HEK293 (cell line): Measurements from ENCODE around the gene ZMYM2.

Source experiments
- CTCF ChIA-PET: fragments of 350-600 bp; formaldehyde crosslinking; extraction: SDS; loops from one replicate; lab custom pipeline; 2021; ENCODE audit warnings: antibody characterized with exemption; lab: Yijun Ruan, JAX
- POLR2A ChIA-PET: fragments of 300-600 bp; formaldehyde crosslinking; extraction: SDS; loops from one replicate; lab custom pipeline; 2020; ENCODE audit warnings: antibody characterized with exemption, inconsistent platforms; lab: Yijun Ruan, JAX
- H3K27ac ChIP-seq: fragments of 200-500 bp; sonication (Bioruptor generic); 2 replicates; pipeline ENCODE4 v1.5.1; 2014; ENCODE audit warnings: low read depth, low read length, control low read depth, inconsistent platforms; ENCODE audit errors: extremely low read depth
- H3K36me3 ChIP-seq, 2 experiments: fragments of 200-500 bp in 1 of 2; sonication (Bioruptor generic) in 1 of 2; 1 replicate in 1 of 2; 2 replicates in 1 of 2; pipeline ENCODE4 v1.5.1; 2014 to 2017; ENCODE audit warnings: inconsistent platforms in 2 of 2, low read length in 2 of 2; ENCODE audit not compliant: control insufficient read depth in 2 of 2, insufficient read depth in 1 of 2
- H3K4me1 ChIP-seq: fragments of 200-500 bp; sonication (Bioruptor generic); 2 replicates; pipeline ENCODE4 v1.5.1; 2014; ENCODE audit warnings: mild to moderate bottlenecking, low read length, inconsistent platforms; ENCODE audit not compliant: control insufficient read depth, insufficient read depth
- H3K4me3 ChIP-seq: 2 replicates; pipeline ENCODE4 v1.5.1; 2011; ENCODE audit warnings: low read depth, mild to moderate bottlenecking, control low read depth, low read length, moderate library complexity
- H3K9me3 ChIP-seq: fragments of 200-500 bp; sonication (Bioruptor generic); 2 replicates; pipeline ENCODE4 v1.5.1; 2014; ENCODE audit warnings: low read depth, low read length, inconsistent platforms; ENCODE audit not compliant: control insufficient read depth, insufficient read depth
- BCL11B ChIP-seq: fragments of 450-650 bp; formaldehyde crosslinking; IDR thresholded peaks from 2 replicates; pipeline ENCODE4 v1.5.1; 2016; ENCODE audit warnings: low read depth, missing biosample characterization, missing genetic modification characterization
- GLIS2 ChIP-seq: fragments of 450-650 bp; formaldehyde crosslinking; IDR thresholded peaks from 2 replicates; pipeline ENCODE4 v1.5.1; 2016; ENCODE audit warnings: missing biosample characterization, missing genetic modification characterization
- INSM2 ChIP-seq: fragments of 450-650 bp; formaldehyde crosslinking; IDR thresholded peaks from 2 replicates; pipeline ENCODE4 v1.5.1; 2016; ENCODE audit warnings: missing biosample characterization, missing genetic modification characterization
- KLF8 ChIP-seq: fragments of 450-650 bp; formaldehyde crosslinking; IDR thresholded peaks from 2 replicates; pipeline ENCODE4 v1.5.1; 2016; ENCODE audit warnings: missing biosample characterization, missing genetic modification characterization
- PATZ1 ChIP-seq: fragments of 450-650 bp; formaldehyde crosslinking; IDR thresholded peaks from 2 replicates; pipeline ENCODE4 v1.5.1; 2016; ENCODE audit warnings: missing biosample characterization, missing genetic modification characterization
- SCRT2 ChIP-seq: fragments of 450-650 bp; formaldehyde crosslinking; IDR thresholded peaks from 2 replicates; pipeline ENCODE4 v1.5.1; 2016; ENCODE audit warnings: missing biosample characterization, missing genetic modification characterization
- SETDB1 ChIP-seq: IDR thresholded peaks from one replicate; pipeline ENCODE4 v1.6.1; 2017; ENCODE audit warnings: mild to moderate bottlenecking, low read length, moderate library complexity, mixed read lengths; ENCODE audit not compliant: insufficient read length
- SP2 ChIP-seq: fragments of 450-650 bp; formaldehyde crosslinking; IDR thresholded peaks from 2 replicates; pipeline ENCODE4 v1.5.1; 2016; ENCODE audit warnings: missing biosample characterization, missing genetic modification characterization
- YY2 ChIP-seq: fragments of 450-650 bp; formaldehyde crosslinking; IDR thresholded peaks from 2 replicates; pipeline ENCODE4 v1.5.1; 2016; ENCODE audit warnings: missing biosample characterization, missing genetic modification characterization
- ZBTB17 ChIP-seq: fragments of 450-650 bp; formaldehyde crosslinking; IDR thresholded peaks from 2 replicates; pipeline ENCODE4 v1.5.1; 2016; ENCODE audit warnings: missing biosample characterization, missing genetic modification characterization
- ZBTB21 ChIP-seq: fragments of 450-650 bp; formaldehyde crosslinking; IDR thresholded peaks from 2 replicates; pipeline ENCODE4 v1.5.1; 2017; ENCODE audit warnings: missing biosample characterization, missing genetic modification characterization
- ZBTB26 ChIP-seq: fragments of 450-650 bp; formaldehyde crosslinking; optimal IDR thresholded peaks from 2 replicates; pipeline ENCODE3; 2016; ENCODE audit warnings: missing biosample characterization, mild to moderate bottlenecking, missing genetic modification characterization
- ZBTB48 ChIP-seq: fragments of 450-650 bp; formaldehyde crosslinking; IDR thresholded peaks from 2 replicates; pipeline ENCODE4 v1.5.1; 2016; ENCODE audit warnings: missing biosample characterization, missing genetic modification characterization
- ZBTB8A ChIP-seq: fragments of 450-650 bp; formaldehyde crosslinking; IDR thresholded peaks from 2 replicates; pipeline ENCODE4 v1.5.1; 2016; ENCODE audit warnings: missing biosample characterization, missing genetic modification characterization
- ZNF121 ChIP-seq: fragments of 450-650 bp; formaldehyde crosslinking; IDR thresholded peaks from 2 replicates; pipeline ENCODE4 v1.5.1; 2016; ENCODE audit warnings: missing biosample characterization, missing genetic modification characterization
- ZNF214 ChIP-seq: fragments of 450-650 bp; formaldehyde crosslinking; IDR thresholded peaks from 2 replicates; pipeline ENCODE4 v1.5.1; 2017; ENCODE audit warnings: missing biosample characterization, mild to moderate bottlenecking, missing genetic modification characterization, borderline replicate concordance
- ZNF221 ChIP-seq: fragments of 450-650 bp; formaldehyde crosslinking; IDR thresholded peaks from 2 replicates; pipeline ENCODE4 v1.5.1; 2017; ENCODE audit warnings: missing biosample characterization, missing genetic modification characterization, borderline replicate concordance
- ZNF341 ChIP-seq: fragments of 450-650 bp; formaldehyde crosslinking; IDR thresholded peaks from 2 replicates; pipeline ENCODE4; 2016; ENCODE audit warnings: low read depth, missing biosample characterization, missing genetic modification characterization
- ZNF362 ChIP-seq: fragments of 450-650 bp; formaldehyde crosslinking; IDR thresholded peaks from 2 replicates; pipeline ENCODE4 v1.5.1; 2016; ENCODE audit warnings: missing biosample characterization, missing genetic modification characterization
- ZNF37A ChIP-seq: fragments of 450-650 bp; IDR thresholded peaks from 2 replicates; pipeline ENCODE4 v1.5.1; 2018; ENCODE audit warnings: missing biosample characterization, missing genetic modification characterization
- ZNF391 ChIP-seq: fragments of 450-650 bp; formaldehyde crosslinking; IDR thresholded peaks from 2 replicates; pipeline ENCODE4 v1.5.1; 2016; ENCODE audit warnings: low read depth, missing biosample characterization, missing genetic modification characterization, borderline replicate concordance
- ZNF394 ChIP-seq: fragments of 450-650 bp; formaldehyde crosslinking; IDR thresholded peaks from 2 replicates; pipeline ENCODE4 v1.5.1; 2016; ENCODE audit warnings: missing biosample characterization, missing genetic modification characterization, mild to moderate bottlenecking, moderate library complexity, borderline replicate concordance
- ZNF610 ChIP-seq: fragments of 450-650 bp; formaldehyde crosslinking; IDR thresholded peaks from 2 replicates; pipeline ENCODE4 v1.5.1; 2016; ENCODE audit warnings: missing biosample characterization, missing genetic modification characterization, borderline replicate concordance
- ZNF639 ChIP-seq: fragments of 450-650 bp; formaldehyde crosslinking; IDR thresholded peaks from 2 replicates; pipeline ENCODE4 v1.5.1; 2016; ENCODE audit warnings: missing biosample characterization, missing genetic modification characterization
- ZNF664 ChIP-seq: fragments of 450-650 bp; formaldehyde crosslinking; IDR thresholded peaks from 2 replicates; pipeline ENCODE4 v1.5.1; 2016; ENCODE audit warnings: missing biosample characterization, missing genetic modification characterization
- ZNF670 ChIP-seq: fragments of 450-650 bp; formaldehyde crosslinking; IDR thresholded peaks from 2 replicates; pipeline ENCODE4 v1.5.1; 2016; ENCODE audit warnings: missing biosample characterization, missing genetic modification characterization, low read depth
- ZNF704 ChIP-seq: fragments of 450-650 bp; formaldehyde crosslinking; IDR thresholded peaks from 2 replicates; pipeline ENCODE4 v1.5.1; 2016; ENCODE audit warnings: missing biosample characterization, missing genetic modification characterization
- ZNF776 ChIP-seq: fragments of 450-650 bp; formaldehyde crosslinking; IDR thresholded peaks from 2 replicates; pipeline ENCODE4 v1.5.0; 2017; ENCODE audit warnings: missing biosample characterization, missing genetic modification characterization, borderline replicate concordance

Gene ZMYM2

GRCh38 chr13:20118268-20119140, 160.0 kb downstream of the ZMYM2 start:
- Histone ChIP-seq H3K4me3 (peak overlapping the region; percentile 32), H3K27ac (peak overlapping the region; percentile 66), H3K9me3 (no peaks in the 10 kb centered on the region), H3K4me1 (no peaks in the 10 kb centered on the region), H3K36me3 (no peaks in the 10 kb centered on the region)
- ChIA-PET CTCF (interaction anchor here (0.6 to 0.8 kb wide), 3 partner anchors 44 to 150 kb away, joined by 3 read pairs; no protein-coding TSS in a partner anchor), POLR2A (interaction anchor here (0.6 to 2.4 kb wide), 3 partner anchors 9 to 336 kb away, joined by 3 to 10 read pairs (median 3); partner anchors contain the start of gene PSPC1)
- peak; percentile 51 for TF ChIP-seq ZBTB8A (tag by site-specific recombination)
- no peak for TF ChIP-seq ZNF37A (tag by site-specific recombination)
- TF ChIP-seq YY2, result no peak; the same call in 1 of the 2 replicates
- no peak for TF ChIP-seq ZNF704 (tag by site-specific recombination)
- no peak for TF ChIP-seq ZNF610 (tag by site-specific recombination)
- peak; percentile 58 for TF ChIP-seq ZBTB17 (tag by site-specific recombination)
- no peak for TF ChIP-seq ZNF362 (tag by site-specific recombination)
- no peak for TF ChIP-seq ZNF121 (tag by site-specific recombination)
- peak; percentile 96 for TF ChIP-seq ZNF341
- peak; percentile 17 for TF ChIP-seq ZBTB26 (tag by site-specific recombination)
- TF ChIP-seq ZBTB21 (tag by site-specific recombination), result 0 out of 2 replicates have a peak, but pooled peaks have one; percentile 15
- TF ChIP-seq GLIS2, result peak; percentile 79; the same call in 1 of the 2 replicates
- TF ChIP-seq SCRT2 (tag by site-specific recombination), result peak; percentile 29; the same call in 1 of the 2 replicates
- TF ChIP-seq PATZ1 (tag by site-specific recombination), result peak; percentile 57; the same call in 1 of the 2 replicates
- TF ChIP-seq ZNF214 (tag by site-specific recombination), result no peak
- TF ChIP-seq ZBTB48 (tag by site-specific recombination), result peak; percentile 92
- TF ChIP-seq ZNF639 (tag by site-specific recombination), result no peak
- no peak for TF ChIP-seq ZNF670 (tag by site-specific recombination)
- TF ChIP-seq SP2 (tag by site-specific recombination), result peak; percentile 37; the same call in 1 of the 2 replicates
- peak; percentile 40; the same call in 1 of the 2 replicates for TF ChIP-seq ZNF394 (tag by site-specific recombination)
- peak; percentile 54; the same call in 1 of the 2 replicates for TF ChIP-seq BCL11B (tag by site-specific recombination)
- no peak for TF ChIP-seq ZNF391 (tag by site-specific recombination)
- no peak for TF ChIP-seq ZNF221
- no peak for TF ChIP-seq SETDB1
- no peak for TF ChIP-seq INSM2 (tag by site-specific recombination)
- no peak for TF ChIP-seq ZNF664 (tag by site-specific recombination)
- TF ChIP-seq KLF8 (tag by site-specific recombination), result peak; percentile 15; the same call in 1 of the 2 replicates
- no peak for TF ChIP-seq ZNF776
